Measurements from ENCODE around the gene PREX1.
A peak's percentile ranks its signal among the peaks of the same experiment; 100 is the strongest.

PREX1 gene

GRCh38 chr20:48823960-48824498, 3.8 kb downstream of the PREX1 start:
- DNase-seq, result no peak

- no peak for DNase-seq
These were observed 4.3 kb downstream of the PREX1 start for GRCh38 chr20:48823476-48823875.

- no peak for DNase-seq
These were observed 4.9 kb downstream of the PREX1 start for GRCh38 chr20:48822879-48823385.

GRCh38 chr20:48822178-48822577, 5.6 kb downstream of the PREX1 start:
- no peak for DNase-seq

GRCh38 chr20:48821261-48821920, 6.4 kb downstream of the PREX1 start:
- no peak for DNase-seq

- DNase-seq, result no peak
These were observed 7.2 kb downstream of the PREX1 start for GRCh38 chr20:48820649-48820973.

GRCh38 chr20:48819821-48820648, 7.8 kb downstream of the PREX1 start:
- DNase-seq, result no peak

GRCh38 chr20:48819089-48819488, 8.7 kb downstream of the PREX1 start:
- DNase-seq, result no peak

- DNase-seq, result no peak
These were observed 9.3 kb downstream of the PREX1 start for GRCh38 chr20:48818481-48818987.

GRCh38 chr20:48818031-48818370, 9.8 kb downstream of the PREX1 start:
- no peak for DNase-seq

- no peak for DNase-seq
These were observed 10.3 kb downstream of the PREX1 start for GRCh38 chr20:48817367-48818030.

- no peak for DNase-seq
These were observed 11.3 kb downstream of the PREX1 start for GRCh38 chr20:48816282-48817205.

GRCh38 chr20:48815537-48815936, 12.3 kb downstream of the PREX1 start:
- DNase-seq, result no peak

- no peak for DNase-seq
These were observed 13.2 kb downstream of the PREX1 start for GRCh38 chr20:48814633-48815032.

- no peak for DNase-seq
These were observed 13.8 kb downstream of the PREX1 start for GRCh38 chr20:48813930-48814546.

- no peak for DNase-seq
These were observed 14.4 kb downstream of the PREX1 start for GRCh38 chr20:48813446-48813747.

- DNase-seq, result no peak
These were observed 15.0 kb downstream of the PREX1 start for GRCh38 chr20:48812600-48813445.

GRCh38 chr20:48812114-48812513, 15.7 kb downstream of the PREX1 start:
- DNase-seq, result peak; percentile 62

GRCh38 chr20:48809673-48810072, 18.1 kb downstream of the PREX1 start:
- DNase-seq, result no peak

GRCh38 chr20:48808382-48809034, 19.3 kb downstream of the PREX1 start:
- no peak for DNase-seq

All from DMS79 (cell line).